GM18505 (cell line): ENCODE measurements around the gene CDR2.
"Not testable (repeated sequence)": the region's sequence is repeated elsewhere in the genome, so short reads cannot be mapped to it uniquely, and the experiment has no call there.

Experiments used
- ATAC-seq: cut with Tn5 transposase; IDR thresholded peaks from one replicate; pipeline ENCODE4 v1.9.1; 2021; ENCODE audit not compliant: unreplicated experiment
- POLR2A ChIP-seq: IDR thresholded peaks from 4 replicates; pipeline ENCODE4 v1.6.1; 2011; ENCODE audit warnings: borderline replicate concordance; ENCODE audit not compliant: insufficient read depth, insufficient read length; ENCODE audit errors: extremely low read depth

The CDR2 gene

DNA sequence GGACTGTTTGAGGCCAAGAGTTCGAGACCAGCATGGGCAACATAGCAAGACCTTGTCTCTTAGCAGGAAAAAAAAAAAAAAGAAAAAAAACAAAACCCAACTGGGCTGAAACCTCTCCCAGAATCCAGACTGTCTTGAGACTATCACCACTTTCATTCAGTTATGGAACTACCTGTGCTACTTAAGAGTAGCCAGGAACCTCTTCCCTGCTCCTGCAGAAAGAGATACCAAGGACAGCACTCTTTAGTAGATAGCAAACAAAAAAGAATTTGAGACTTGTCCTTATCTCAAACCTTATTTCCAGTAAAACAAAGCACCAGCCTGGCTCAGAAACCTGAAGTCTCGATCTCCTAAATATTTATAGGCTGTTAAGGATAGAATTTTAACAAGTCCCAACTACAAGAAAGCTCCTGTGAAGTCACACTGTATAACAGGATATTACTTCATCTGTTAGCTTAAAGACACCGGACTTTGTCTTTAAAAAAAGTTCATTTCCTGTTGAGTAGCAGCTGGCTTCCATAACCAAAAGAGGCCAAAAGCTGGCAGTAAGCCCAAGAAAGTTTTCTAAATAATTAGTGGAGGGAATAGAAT, 5.1 kb downstream of the CDR2 start:
- no peak for TF ChIP-seq POLR2A
- ATAC-seq = no peak

DNA sequence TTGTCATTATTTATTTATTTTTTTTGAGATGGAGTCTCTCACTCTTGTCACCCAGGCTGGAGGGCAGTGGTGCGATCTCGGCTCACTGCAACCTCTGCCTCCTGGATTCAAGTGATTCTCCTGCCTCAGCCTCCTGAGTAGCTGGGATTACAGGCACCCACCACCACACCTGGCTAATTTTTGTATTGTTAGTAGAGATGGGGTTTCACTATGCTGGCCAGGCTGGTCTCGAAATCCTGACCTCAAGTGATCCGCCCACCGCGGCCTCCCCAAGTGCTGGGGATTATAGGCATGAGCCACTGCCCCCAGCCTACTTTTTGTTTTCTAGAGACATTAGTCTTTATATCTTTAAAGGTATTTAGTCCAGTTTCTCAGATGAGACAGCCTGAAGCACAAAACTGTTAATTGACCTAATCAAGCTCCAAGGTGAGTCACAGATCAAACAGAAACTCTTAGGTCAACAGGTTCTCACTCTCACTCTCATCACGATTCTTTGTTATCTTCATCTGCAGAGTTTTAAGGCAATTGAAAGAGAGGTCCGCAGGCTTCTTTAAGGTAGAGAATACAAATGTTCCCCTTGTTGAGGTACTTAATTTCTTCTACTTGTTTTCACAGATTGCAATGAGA, 6.1 kb downstream of the CDR2 start:
- ATAC-seq = not testable (repeated sequence)

DNA sequence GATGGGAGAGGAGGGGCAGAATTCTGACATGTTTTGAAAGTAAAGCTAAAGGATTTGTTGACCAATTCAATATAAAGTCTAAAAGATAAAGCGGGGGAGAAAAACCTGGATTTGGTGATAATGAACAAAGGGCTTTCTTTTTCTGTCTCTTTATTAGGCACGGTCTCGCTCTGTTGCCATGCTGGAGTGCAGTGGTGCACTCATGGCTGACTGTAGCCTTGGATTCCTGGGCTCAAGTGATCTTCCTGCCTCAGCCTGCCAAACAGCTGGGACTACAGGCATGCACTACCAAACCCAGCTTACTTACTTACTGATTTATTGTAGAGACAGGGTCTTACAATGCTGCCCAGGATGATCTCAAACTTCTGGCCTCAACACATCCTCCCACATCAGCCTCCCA, 7.5 kb downstream of the CDR2 start:
- no peak for ATAC-seq
- no peak for TF ChIP-seq POLR2A

- no peak for TF ChIP-seq POLR2A
- ATAC-seq = no peak
Observed at GRCh38 chr16:22366371-22366770, 8.0 kb downstream of the CDR2 start.

DNA sequence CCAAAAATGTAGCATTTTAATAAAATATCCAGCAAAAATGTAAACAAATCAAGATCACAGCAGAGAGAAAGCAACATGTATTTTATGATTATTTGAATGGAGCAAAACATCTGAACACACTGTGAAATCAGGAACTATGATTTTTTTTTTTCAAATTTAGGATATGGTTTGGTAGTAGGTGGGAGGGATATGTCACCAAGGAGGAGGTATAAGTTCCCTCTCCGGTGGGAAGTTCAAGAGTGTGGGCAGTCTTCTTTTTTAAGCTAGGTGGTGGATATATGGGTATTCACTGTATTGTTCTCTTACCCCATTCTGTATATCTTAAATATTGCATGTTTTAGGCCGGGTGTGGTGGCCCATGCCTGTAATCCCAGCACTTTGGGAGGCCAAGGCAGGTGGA, 10.2 kb downstream of the CDR2 start:
- ATAC-seq = no peak
- TF ChIP-seq POLR2A = no peak

DNA sequence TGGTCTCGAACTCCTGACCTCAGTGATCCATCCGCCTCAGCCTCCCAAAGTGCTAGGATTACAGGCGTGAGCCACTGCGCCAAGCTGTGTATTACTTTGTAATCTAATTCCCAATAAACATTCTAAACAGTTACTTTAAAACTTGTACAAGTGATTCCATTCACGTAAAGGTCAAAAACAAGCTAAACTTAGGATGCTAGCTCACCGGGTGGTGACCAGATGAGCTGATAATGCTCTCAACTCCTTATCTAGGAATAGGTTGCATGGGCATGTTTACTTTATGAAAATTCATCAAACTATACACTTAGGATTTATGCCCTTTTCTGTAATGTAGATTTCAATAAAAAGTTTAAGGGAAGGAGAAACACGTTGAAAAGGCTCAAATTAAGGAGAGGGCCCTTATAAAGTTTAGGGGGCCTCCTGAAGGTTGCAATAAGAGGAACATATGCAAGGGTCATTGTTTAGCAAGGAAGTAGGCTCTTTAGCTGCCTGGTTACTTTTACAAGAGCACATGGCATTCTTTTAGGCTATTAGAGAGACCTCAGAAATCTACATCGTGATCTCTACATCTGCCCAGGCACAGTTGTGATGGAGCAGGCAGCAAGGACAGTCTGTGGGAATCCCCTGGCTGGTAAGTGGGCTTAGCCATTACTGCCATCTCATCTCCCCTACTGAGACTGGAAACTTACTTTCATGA, 13.3 kb downstream of the CDR2 start:
- ATAC-seq = no peak

DNA sequence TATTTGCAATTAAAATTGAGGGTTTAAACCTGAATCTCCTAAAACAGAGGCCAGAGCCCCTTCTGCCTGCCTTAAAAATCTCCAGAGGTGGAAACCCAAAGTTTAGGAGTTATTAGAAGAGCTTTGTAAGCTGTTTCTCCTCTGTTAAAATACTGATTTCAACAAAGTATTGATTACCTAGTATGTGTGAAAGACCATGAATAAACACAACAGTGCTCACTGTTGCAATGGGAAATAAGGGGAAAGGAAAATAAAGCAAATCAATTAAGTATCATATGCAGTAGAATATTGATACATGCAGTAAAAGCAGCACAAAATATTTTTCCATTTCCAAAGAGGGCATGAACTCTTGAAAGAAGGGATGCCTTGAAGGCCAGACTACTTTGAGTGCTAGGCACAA, 14.7 kb downstream of the CDR2 start:
- TF ChIP-seq POLR2A = no peak
- ATAC-seq = no peak

More for the DNA sequence above, 13.3 kb downstream of the CDR2 start:
- TF ChIP-seq POLR2A = no peak

DNA sequence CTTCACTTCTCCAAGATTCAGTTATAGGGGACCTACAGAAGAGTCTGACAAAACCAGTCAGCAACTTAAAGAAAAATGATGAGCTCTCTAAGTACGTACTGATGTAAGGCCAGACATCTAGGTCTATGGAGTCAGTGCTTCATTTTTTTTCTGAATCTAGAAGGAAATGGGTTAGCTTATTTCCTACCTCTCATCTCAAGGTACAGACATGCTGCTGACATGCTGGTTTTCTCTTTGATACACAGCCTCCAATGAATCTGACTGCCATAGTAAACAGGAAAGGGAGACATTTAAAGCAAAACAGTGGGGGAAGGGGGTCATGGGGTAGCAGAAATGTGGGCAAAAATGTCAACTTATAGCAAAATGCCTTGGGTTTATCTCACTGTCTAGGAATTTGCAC, 16.4 kb downstream of the CDR2 start:
- TF ChIP-seq POLR2A = no peak
- ATAC-seq = no peak

DNA sequence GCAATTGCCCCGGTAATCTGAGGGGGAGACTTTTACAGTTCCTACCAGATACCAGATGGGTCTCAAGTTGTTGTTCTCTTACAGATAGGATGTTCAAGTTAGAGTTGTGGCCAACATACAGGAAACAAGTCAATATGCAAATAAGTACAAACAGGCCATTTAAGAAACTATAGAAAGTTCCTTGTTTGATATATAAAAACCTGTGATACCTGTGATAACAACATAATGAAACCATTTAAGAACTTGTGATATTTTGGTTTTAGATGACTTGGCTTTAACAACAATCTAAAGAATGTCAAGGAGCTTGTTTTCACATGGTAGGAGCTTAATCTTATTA, 16.8 kb downstream of the CDR2 start:
- no peak for ATAC-seq
- peak; percentile 17 for TF ChIP-seq POLR2A

DNA sequence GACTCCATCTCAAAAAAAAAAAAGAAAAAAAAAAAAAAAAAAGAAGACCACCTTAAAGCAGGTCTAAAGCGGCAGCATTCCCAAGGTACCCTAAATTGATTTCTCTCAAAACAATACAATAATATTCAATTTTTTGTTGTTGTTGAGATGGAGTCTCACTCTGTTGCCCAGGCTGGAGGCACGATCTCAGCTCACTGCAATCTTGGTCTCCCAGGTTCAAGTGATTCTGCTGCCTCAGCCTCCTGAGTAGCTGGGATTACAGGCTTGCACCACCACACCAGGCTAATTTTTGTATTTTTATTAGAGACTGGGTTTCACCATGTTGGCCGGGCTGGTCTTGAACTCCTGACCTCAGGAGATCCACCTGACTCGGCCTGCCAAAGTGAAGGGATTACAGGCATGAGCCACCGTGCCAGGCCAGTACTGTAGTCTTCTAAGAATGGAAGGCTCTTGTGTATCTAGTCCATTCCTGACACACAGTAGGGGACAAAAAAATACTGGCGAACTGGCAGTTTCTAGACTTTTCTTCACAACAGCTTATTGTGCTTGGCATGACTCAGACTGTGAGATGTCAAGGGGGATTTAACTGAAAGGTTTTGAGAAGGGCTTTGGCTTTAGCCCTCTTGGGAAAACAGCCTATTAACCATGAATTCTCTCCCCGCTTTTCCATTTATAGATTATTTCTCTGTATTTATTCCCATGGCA, 17.3 kb downstream of the CDR2 start:
- TF ChIP-seq POLR2A = no peak
- ATAC-seq = no peak

GRCh38 chr16:22355487-22355908, 18.9 kb downstream of the CDR2 start:
- no peak for TF ChIP-seq POLR2A
- no peak for ATAC-seq

DNA sequence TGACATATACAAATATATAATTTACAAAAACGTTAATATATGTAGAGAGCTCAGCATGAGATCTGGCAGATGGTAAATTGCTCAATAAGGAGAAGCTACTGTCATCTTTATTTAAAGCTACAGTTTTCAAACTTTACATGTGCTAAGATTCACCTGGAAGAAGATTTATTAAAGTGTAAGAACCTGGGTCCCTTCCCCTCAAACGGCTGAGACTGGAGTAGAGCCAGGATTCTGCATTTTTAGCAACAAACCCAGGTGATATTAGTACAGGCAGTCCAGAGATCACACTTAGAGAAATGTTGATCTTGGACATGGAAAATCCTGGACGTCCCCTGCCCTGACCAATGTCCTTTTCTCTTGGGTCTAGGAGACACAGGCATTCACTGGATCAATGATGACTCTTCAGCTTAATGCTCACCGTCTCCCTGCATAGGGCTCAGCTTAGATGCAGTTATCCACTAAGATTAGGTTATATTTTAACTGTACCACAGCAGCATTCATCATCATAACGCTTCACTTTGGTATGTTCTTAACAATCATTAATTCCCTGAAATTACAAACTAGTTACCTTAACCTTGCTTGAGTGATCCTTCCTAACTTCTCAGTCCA, 20.4 kb downstream of the CDR2 start:
- TF ChIP-seq POLR2A = no peak
- no peak for ATAC-seq

- TF ChIP-seq POLR2A = no peak
- no peak for ATAC-seq
Observed at GRCh38 chr16:22353191-22353919, 21.1 kb downstream of the CDR2 start.
